Activated CD8-positive, alpha-beta memory T cell treated with anti-CD3 and anti-CD28 coated beads for 36 hours (primary cell): ENCODE measurements around the gene ACBD6. TPM values are rescaled to one million over a fixed set of nuclear protein-coding genes. Genes with fewer than 3 reads are reported as not detected.
"Not testable (repeated sequence)": the region's sequence is repeated elsewhere in the genome, so short reads cannot be mapped to it uniquely, and the experiment has no call there.

ENCODE experiments used
- CTCF ChIA-PET: fragments of 350-600 bp; sonication (Branson Sonifier 250); formaldehyde crosslinking; loops from one replicate; lab custom pipeline; 2021; ENCODE audit warnings: antibody characterized with exemption; lab: Charles Lee
- POLR2A ChIA-PET: fragments of 350-600 bp; sonication (Branson Sonifier 250); formaldehyde crosslinking; loops from one replicate; lab custom pipeline; 2021; ENCODE audit warnings: antibody characterized with exemption; lab: Charles Lee
- total RNA-seq, 2 experiments: library from RNA; stranded (reverse); gene quantifications; one replicate each; pipeline ENCODE4 v1.2.3, GENCODE V29; 2021

Gene ACBD6, protein sequence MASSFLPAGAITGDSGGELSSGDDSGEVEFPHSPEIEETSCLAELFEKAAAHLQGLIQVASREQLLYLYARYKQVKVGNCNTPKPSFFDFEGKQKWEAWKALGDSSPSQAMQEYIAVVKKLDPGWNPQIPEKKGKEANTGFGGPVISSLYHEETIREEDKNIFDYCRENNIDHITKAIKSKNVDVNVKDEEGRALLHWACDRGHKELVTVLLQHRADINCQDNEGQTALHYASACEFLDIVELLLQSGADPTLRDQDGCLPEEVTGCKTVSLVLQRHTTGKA
- total RNA-seq = 10 to 100 TPM; 47.8 to 49.2 TPM

DNA sequence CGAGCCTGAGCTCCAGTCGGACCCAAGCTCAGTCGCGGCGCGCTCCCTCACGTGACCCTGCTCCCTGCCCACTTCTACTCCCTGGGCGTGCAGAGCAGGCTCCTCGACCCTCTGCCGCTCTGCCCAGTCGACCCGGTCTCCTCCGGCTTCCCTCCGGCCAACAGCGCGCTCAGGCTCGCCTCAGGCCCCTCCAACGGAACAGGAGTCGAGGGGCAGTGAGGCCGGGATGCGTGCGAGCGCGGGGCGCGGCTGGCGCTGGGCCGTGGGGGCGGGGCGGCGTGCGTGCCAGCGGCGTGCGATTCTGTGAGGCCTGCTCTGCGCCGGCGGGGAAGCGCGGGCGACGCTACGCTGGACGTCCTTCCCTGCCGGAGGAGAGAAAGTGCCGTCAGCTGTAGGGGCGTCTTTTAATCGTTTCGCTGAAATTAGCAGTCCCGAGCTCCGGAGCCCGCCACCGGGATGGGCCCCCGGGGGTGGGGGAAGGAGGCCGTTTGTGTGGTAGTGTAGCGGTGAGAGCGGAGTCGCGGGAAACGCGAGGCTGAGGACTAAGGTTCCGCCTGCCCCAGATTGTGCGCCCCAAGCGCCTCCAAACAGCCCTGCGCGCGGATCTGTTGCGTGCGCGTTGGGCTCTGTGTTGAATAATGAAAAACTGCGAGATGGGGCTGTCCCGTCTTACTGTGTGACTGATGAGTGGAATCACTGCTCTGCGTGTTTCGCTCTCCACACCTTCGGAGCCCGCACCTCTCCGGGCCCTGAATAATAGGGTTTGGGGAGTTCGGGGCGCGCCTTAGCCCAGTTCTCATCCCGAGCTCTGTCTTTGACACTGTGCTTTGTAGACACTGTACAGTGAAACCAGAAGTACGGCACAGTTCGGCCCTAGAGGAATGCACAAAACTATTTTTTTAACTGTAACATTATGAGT lies at the start of gene ACBD6:
TSS of gene ACBD6 (minus strand) at position 217 of the 919 bp plus-strand sequence. CDS start 311 bp downstream, outside the sequence.
- CTCF ChIA-PET = interaction anchor here (0.5 to 3.5 kb wide), 4 partner anchors 13 to 129 kb away, joined by 3 to 14 read pairs (median 4); partner anchors contain the start of gene XPR1
- POLR2A ChIA-PET = interaction anchor here (0.6 to 1.7 kb wide), 7 partner anchors 17 to 639 kb away, joined by 3 to 8 read pairs (median 3); partner anchors contain the start of gene QSOX1

DNA sequence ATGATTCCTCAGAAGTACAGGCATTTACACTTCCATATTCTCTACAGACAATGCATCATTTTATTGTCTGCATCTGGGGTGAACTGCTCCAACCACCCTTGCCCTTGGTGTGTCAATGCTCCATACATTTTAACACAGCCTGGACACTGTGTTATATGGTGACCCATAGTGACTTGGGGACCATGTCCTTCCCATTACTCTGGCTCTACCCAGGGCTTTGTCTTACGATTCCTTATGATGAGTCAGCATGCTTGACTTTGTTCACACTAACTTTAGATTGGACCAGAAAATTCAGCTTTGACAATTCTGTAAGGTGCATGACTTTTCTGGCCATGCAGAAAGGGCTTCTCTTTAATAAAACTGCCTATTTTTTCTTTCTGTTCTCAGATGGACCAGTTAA lies 49.6 kb upstream of the ACBD6 start:
- ChIA-PET POLR2A (no interaction called here), CTCF (no interaction called here)

DNA sequence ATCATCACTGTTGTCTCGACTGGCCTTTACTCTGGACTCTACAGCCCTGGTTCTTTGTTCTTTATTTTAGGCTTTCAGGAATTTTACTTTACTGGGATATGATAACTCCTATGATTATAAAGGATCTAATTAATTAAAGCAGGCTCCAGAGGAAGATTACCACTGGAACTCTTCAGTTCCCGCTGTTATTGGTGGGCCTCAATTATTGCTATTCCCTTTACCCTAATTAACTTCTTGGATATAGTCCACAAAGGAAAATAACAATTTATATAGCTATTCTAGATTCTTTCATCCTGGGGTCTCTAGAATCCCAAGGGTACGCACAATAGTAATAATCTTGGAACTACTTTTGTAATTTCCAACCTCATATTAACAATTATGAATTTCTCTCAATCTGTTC lies 47.9 kb upstream of the ACBD6 start:
- POLR2A ChIA-PET = interaction anchor here (0.5 kb wide), 1 partner anchor 57 kb away, joined by 6 read pairs; no protein-coding TSS in a partner anchor
- CTCF ChIA-PET = no interaction called here

DNA sequence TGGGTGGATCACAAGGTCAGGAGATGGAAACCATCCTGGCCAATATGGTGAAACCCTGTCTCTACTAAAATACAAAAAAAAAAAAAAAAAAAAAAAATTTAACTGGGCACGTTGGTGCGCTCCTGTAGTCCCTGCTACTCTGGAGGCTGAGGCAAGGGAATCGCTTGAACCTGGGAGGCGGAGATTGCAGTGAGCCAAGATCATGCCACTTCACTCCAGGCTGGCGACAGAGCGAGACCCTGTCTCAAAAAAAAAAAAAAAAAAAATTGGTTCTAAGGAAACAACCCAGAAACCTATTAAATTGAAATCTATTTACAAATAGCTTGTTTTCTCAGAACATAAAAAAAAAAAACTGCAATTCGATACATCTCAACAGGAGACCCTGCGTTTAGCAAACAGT lies 47.4 kb upstream of the ACBD6 start:
- CTCF ChIA-PET, POLR2A ChIA-PET: not testable (repeated sequence)

- CTCF ChIA-PET = interaction anchor here (1.2 kb wide), 1 partner anchor 30 kb away, joined by 3 read pairs; no protein-coding TSS in a partner anchor
- POLR2A ChIA-PET = no interaction called here
These were observed 46.4 kb upstream of the ACBD6 start for GRCh38 chr1:180548686-180549317.

- ChIA-PET POLR2A (no interaction called here), CTCF (no interaction called here)
These were observed 43.6 kb upstream of the ACBD6 start for GRCh38 chr1:180545991-180546390.

GRCh38 chr1:180544050-180544449 lies 41.7 kb upstream of the ACBD6 start:
- CTCF ChIA-PET = interaction anchor here (1.2 kb wide), 1 partner anchor 319 kb away, joined by 3 read pairs; no protein-coding TSS in a partner anchor
- POLR2A ChIA-PET = no interaction called here

- POLR2A ChIA-PET = no interaction called here
These were observed 40.4 kb upstream of the ACBD6 start for GRCh38 chr1:180542838-180543145.

GRCh38 chr1:180542113-180542837 lies 39.9 kb upstream of the ACBD6 start:
- ChIA-PET POLR2A (no interaction called here), CTCF (no interaction called here)

More at GRCh38 chr1:180542838-180543145, 40.4 kb upstream of the ACBD6 start:
- CTCF ChIA-PET = no interaction called here

DNA sequence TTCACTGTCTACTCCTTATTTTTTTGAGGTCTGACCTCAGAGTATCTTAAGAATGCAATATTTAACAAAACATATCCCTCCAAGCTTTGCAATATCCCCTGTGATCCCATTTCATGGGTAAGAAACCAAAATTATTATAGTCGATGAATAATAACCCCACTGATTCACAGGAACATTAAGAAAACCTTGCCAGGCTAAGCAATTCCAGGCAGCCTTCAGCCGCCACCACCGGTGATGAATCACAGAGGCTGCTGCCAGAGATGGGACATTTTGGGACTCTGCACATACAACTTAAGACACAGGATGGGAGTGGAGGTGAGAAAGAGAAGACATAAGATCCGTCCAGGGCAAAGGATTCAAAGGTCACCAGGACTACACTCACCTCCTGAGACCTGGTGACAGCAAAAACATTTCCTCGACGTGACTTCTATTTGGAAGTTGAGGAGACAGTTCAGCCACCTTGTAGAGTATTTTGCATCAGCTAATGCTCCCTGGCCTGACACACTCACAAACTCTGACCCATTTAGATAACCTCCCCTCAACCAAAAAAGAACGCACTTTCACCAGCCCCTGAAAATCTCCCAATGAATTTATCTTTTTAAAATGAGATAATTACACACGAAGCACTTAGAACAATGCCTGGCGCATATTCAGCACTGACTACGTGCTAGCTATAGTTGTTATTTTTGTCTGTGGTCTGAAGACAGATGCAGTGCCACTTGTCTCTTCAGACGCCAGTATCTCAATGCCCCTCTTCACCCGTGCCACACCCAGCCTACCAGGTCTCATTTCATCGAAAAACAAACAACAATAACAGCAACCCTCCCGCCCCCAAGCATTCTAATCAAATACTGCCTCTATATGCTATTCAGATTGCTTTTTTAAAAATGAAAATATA lies 38.6 kb upstream of the ACBD6 start:
- ChIA-PET CTCF (no interaction called here), POLR2A (no interaction called here)

GRCh38 chr1:180539136-180539535 lies 36.8 kb upstream of the ACBD6 start:
- ChIA-PET POLR2A (no interaction called here), CTCF (no interaction called here)

GRCh38 chr1:180536821-180537372 lies 34.5 kb upstream of the ACBD6 start:
- ChIA-PET POLR2A (no interaction called here), CTCF (no interaction called here)

- ChIA-PET CTCF (interaction anchor here (3.5 kb wide), 1 partner anchor 329 kb away, joined by 10 read pairs; no protein-coding TSS in a partner anchor), POLR2A (no interaction called here)
These were observed 33.1 kb upstream of the ACBD6 start for GRCh38 chr1:180535418-180535999.

- ChIA-PET POLR2A (no interaction called here), CTCF (interaction anchor here (1.2 to 3.5 kb wide), 3 partner anchors 20 to 330 kb away, joined by 3 to 10 read pairs (median 6); no protein-coding TSS in a partner anchor)
These were observed 31.8 kb upstream of the ACBD6 start for GRCh38 chr1:180534214-180534613.

- POLR2A ChIA-PET = no interaction called here
These were observed 31.1 kb upstream of the ACBD6 start for GRCh38 chr1:180533266-180533987.

GRCh38 chr1:180532854-180533253 lies 30.5 kb upstream of the ACBD6 start:
- ChIA-PET POLR2A (no interaction called here), CTCF (interaction anchor here (3.5 kb wide), 1 partner anchor 332 kb away, joined by 10 read pairs; no protein-coding TSS in a partner anchor)

More at GRCh38 chr1:180533266-180533987, 31.1 kb upstream of the ACBD6 start:
- CTCF ChIA-PET = interaction anchor here (1.2 to 3.5 kb wide), 3 partner anchors 20 to 331 kb away, joined by 3 to 10 read pairs (median 6); no protein-coding TSS in a partner anchor
